H1 (cell line): Measurements from ENCODE around the gene PTPRE. TPM values are rescaled to one million over a fixed set of nuclear protein-coding genes. Genes with fewer than 3 reads are reported as not detected.
A peak's percentile ranks its signal among the peaks of the same experiment; 100 is the strongest.

Experiments used
- CTCF ChIA-PET: fragments of 300-600 bp; sonication (Branson Sonifier 250); formaldehyde crosslinking; loops from one replicate; lab custom pipeline; 2021; ENCODE audit not compliant: partially characterized antibody; lab: Charles Lee
- POLR2A ChIA-PET: fragments of 300-600 bp; sonication (Branson Sonifier 250); formaldehyde crosslinking; loops from one replicate; lab custom pipeline; 2021; ENCODE audit warnings: inconsistent platforms; ENCODE audit not compliant: partially characterized antibody; lab: Charles Lee
- DNase-seq, 2 experiments: peaks; one replicate each; pipeline versions ENCODE4 v3.0.0 to v3.0.0-alpha.2; 2010 to 2022; ENCODE audit warnings: low spot score in 2 of 2, low read depth in 1 of 2, mixed read lengths in 1 of 2
- FAIRE-seq: peaks from 2 replicates; lab custom pipeline; 2011; peaks lifted over from hg19 to GRCh38; lab: Jason Lieb, UNC
- H2AFZ ChIP-seq: 2 replicates; pipeline ENCODE4 v1.8.1; 2012; ENCODE audit warnings: low read length, inconsistent platforms
- H2AK5ac ChIP-seq: 2 replicates; pipeline ENCODE4 v1.6.1; 2013; ENCODE audit warnings: low read depth, low read length
- H2BK120ac ChIP-seq: replicated peaks from 2 replicates; pipeline ENCODE3; 2013; ENCODE audit warnings: low read depth, low read length, inconsistent platforms
- H2BK12ac ChIP-seq: 2 replicates; pipeline ENCODE4 v1.6.1; 2013; ENCODE audit warnings: low read depth, low read length
- H2BK15ac ChIP-seq: 2 replicates; pipeline ENCODE4 v1.6.1; 2013; ENCODE audit warnings: low read length
- H2BK20ac ChIP-seq: 2 replicates; pipeline ENCODE4 v1.6.1; 2013; ENCODE audit warnings: low read length
- H2BK5ac ChIP-seq: 2 replicates; pipeline ENCODE4 v1.6.1; 2013; ENCODE audit warnings: low read depth, low read length
- H3K14ac ChIP-seq: 2 replicates; pipeline ENCODE4 v1.6.1; 2013; ENCODE audit warnings: inconsistent platforms; ENCODE audit not compliant: insufficient read length
- H3K18ac ChIP-seq: 2 replicates; pipeline ENCODE4 v1.6.1; 2013; ENCODE audit warnings: low read length; ENCODE audit errors: extremely low read depth
- H3K23ac ChIP-seq: 2 replicates; pipeline ENCODE4 v1.6.1; 2013; ENCODE audit warnings: inconsistent platforms; ENCODE audit not compliant: insufficient read length
- H3K23me2 ChIP-seq: 2 replicates; pipeline ENCODE4 v1.6.1; 2013; ENCODE audit warnings: low read depth, low read length
- H3K27ac ChIP-seq: 2 replicates; pipeline ENCODE4 v1.6.1; 2011; ENCODE audit warnings: low read depth, low read length, inconsistent platforms
- H3K27me3 ChIP-seq, 4 experiments: replicated peaks in 1 of 4; 1 replicate in 1 of 4; 2 replicates in 3 of 4; pipeline versions ENCODE4 v1.6.1 to v1.8.1; 2011 to 2013; ENCODE audit warnings: low read length in 3 of 4, mild to moderate bottlenecking in 3 of 4, inconsistent platforms in 2 of 4, mixed read lengths in 2 of 4, moderate library complexity in 1 of 4; ENCODE audit not compliant: control insufficient read depth in 3 of 4, insufficient read depth in 3 of 4; ENCODE audit errors: extremely low read depth in 1 of 4
- H3K36me3 ChIP-seq, 4 experiments: 2 replicates each; pipeline versions ENCODE4 v1.6.1 to v1.8.1; 2011 to 2013; ENCODE audit warnings: mild to moderate bottlenecking in 4 of 4, low read length in 3 of 4, moderate library complexity in 2 of 4, control low read depth in 1 of 4, inconsistent platforms in 1 of 4; ENCODE audit not compliant: insufficient read depth in 4 of 4, control insufficient read depth in 2 of 4
- H3K4ac ChIP-seq: replicated peaks from 2 replicates; pipeline ENCODE3; 2013; ENCODE audit warnings: low read length, low read depth, mixed read lengths, inconsistent platforms; ENCODE audit not compliant: insufficient read length
- H3K4me1 ChIP-seq, 4 experiments: replicated peaks in 1 of 4; 1 replicate in 1 of 4; 2 replicates in 3 of 4; pipeline versions ENCODE4 v1.6.1 to v1.8.1; 2011 to 2013; ENCODE audit warnings: low read length in 3 of 4, inconsistent platforms in 2 of 4, mixed read lengths in 1 of 4; ENCODE audit not compliant: insufficient read depth in 4 of 4, control insufficient read depth in 3 of 4
- H3K4me2 ChIP-seq, 2 experiments: 2 replicates each; pipeline versions ENCODE4 v1.6.1 to v1.8.1; 2011 to 2013; ENCODE audit warnings: low read depth in 2 of 2, low read length in 2 of 2, control low read depth in 1 of 2, inconsistent platforms in 1 of 2, mild to moderate bottlenecking in 1 of 2; ENCODE audit not compliant: insufficient read depth in 1 of 2
- H3K4me3 ChIP-seq, 4 experiments: fragments of 200-600, 300-600 bp in 1 of 4; sonication (generic), shearing (Covaris generic), sonication (Bioruptor Twin) in 1 of 4; 2 replicates each; pipeline versions ENCODE4 v1.5.1 to v1.8.1; 2011 to 2016; ENCODE audit warnings: low read length in 4 of 4, low read depth in 3 of 4, control low read depth in 2 of 4, inconsistent platforms in 2 of 4, mild to moderate bottlenecking in 2 of 4, mixed read lengths in 1 of 4, moderate library complexity in 1 of 4; ENCODE audit not compliant: insufficient read depth in 2 of 4; ENCODE audit errors: extremely low read depth in 1 of 4
- H3K56ac ChIP-seq: replicated peaks from 2 replicates; pipeline ENCODE3; 2013; ENCODE audit warnings: low read depth, mild to moderate bottlenecking, mixed read lengths, low read length, inconsistent platforms; ENCODE audit not compliant: insufficient read length
- H3K79me1 ChIP-seq: 2 replicates; pipeline ENCODE4 v1.6.1; 2013; ENCODE audit warnings: low read depth, low read length, control low read depth
- H3K79me2 ChIP-seq, 2 experiments: 2 replicates each; pipeline versions ENCODE4 v1.6.1 to v1.8.1; 2012 to 2013; ENCODE audit warnings: low read length in 2 of 2, mild to moderate bottlenecking in 2 of 2, inconsistent platforms in 1 of 2; ENCODE audit not compliant: insufficient read depth in 2 of 2, control insufficient read depth in 1 of 2
- H3K9ac ChIP-seq, 4 experiments: replicated peaks in 1 of 4; 1 replicate in 1 of 4; 2 replicates in 3 of 4; pipeline versions ENCODE4 v1.6.1 to v1.8.1; 2011 to 2013; ENCODE audit warnings: low read depth in 3 of 4, low read length in 3 of 4, control low read depth in 2 of 4, mild to moderate bottlenecking in 2 of 4, moderate library complexity in 2 of 4, inconsistent platforms in 1 of 4; ENCODE audit errors: extremely low read depth in 1 of 4
- H3K9me3 ChIP-seq, 2 experiments: 2 replicates each; pipeline versions ENCODE4 v1.6.1 to v1.8.1; 2012 to 2013; ENCODE audit warnings: mild to moderate bottlenecking in 2 of 2, moderate library complexity in 2 of 2, control low read depth in 1 of 2, inconsistent platforms in 1 of 2, low read depth in 1 of 2, low read length in 1 of 2, mixed read lengths in 1 of 2; ENCODE audit not compliant: insufficient read depth in 2 of 2
- H4K20me1 ChIP-seq, 2 experiments: replicated peaks in 1 of 2; 2 replicates each; pipeline versions ENCODE3 to v1.8.1; 2011 to 2013; ENCODE audit warnings: inconsistent platforms in 2 of 2, low read length in 2 of 2, mild to moderate bottlenecking in 1 of 2; ENCODE audit not compliant: insufficient read depth in 2 of 2, control insufficient read depth in 1 of 2
- H4K5ac ChIP-seq: 2 replicates; pipeline ENCODE4 v1.6.1; 2013; ENCODE audit warnings: low read length, low read depth, mixed read lengths, inconsistent platforms; ENCODE audit not compliant: insufficient read length
- H4K8ac ChIP-seq: 2 replicates; pipeline ENCODE4 v1.8.0; 2013; ENCODE audit warnings: mild to moderate bottlenecking, moderate library complexity, low read length, inconsistent platforms; ENCODE audit not compliant: insufficient read depth; ENCODE audit errors: extremely low read depth
- H4K91ac ChIP-seq: replicated peaks from 2 replicates; pipeline ENCODE3; 2013; ENCODE audit warnings: low read length, mixed read lengths, inconsistent platforms; ENCODE audit not compliant: insufficient read length
- SP1 ChIP-seq: IDR thresholded peaks from 2 replicates; pipeline ENCODE4 v1.6.1; 2011; ENCODE audit warnings: low read depth, low read length
- TCF12 ChIP-seq: IDR thresholded peaks from 2 replicates; pipeline ENCODE4 v1.6.1; 2011; ENCODE audit warnings: low read depth, mild to moderate bottlenecking, low read length
- YY1 ChIP-seq: IDR thresholded peaks from 2 replicates; pipeline ENCODE4 v1.6.1; 2011; ENCODE audit warnings: low read depth, mild to moderate bottlenecking, low read length
- WGBS, 2 experiments: shearing (Covaris generic) in 1 of 2; methylation state at CpG; one replicate each; pipeline versions ENCODE4 v1.1.6 to v1.1.7; 2013 to 2015; ENCODE audit warnings: low lambda C conversion rate in 2 of 2, mixed read lengths in 2 of 2, inconsistent platforms in 1 of 2, low coverage in 1 of 2, missing lambda C conversion rate in 1 of 2; ENCODE audit not compliant: insufficient replicate concordance in 2 of 2, insufficient coverage in 1 of 2, insufficient read length in 1 of 2; ENCODE audit errors: extremely low coverage in 1 of 2, missing lambda C conversion rate in 1 of 2; 5-methylcytosine and 5-hydroxymethylcytosine counted together
- polyA plus RNA-seq, 7 experiments: library from polyadenylated mRNA; depleted of rRNA in 3 of 7; stranded (reverse) in 5 of 7; unstranded in 2 of 7; fragments of >200 nt in 5 of 7; fragments of 200-250 nt in 2 of 7; gene quantifications; 1 replicate in 5 of 7; 2 replicates in 1 of 7; 4 replicates in 1 of 7; pipeline versions ENCODE4 v1.2.1 to v1.2.3, GENCODE V29; 2011 to 2013; ENCODE audit warnings: missing spikeins in 2 of 7, mixed read lengths in 2 of 7
- total RNA-seq: library from RNA; stranded (reverse); fragmentation: NEBNext Ultra II Directional; extraction: Animal tissue kit (Norgen Biotek cat#: 25700); gene quantifications from 2 replicates; pipeline ENCODE4 v1.2.1, GENCODE V29; 2021
- TF ChIP-seq, protein P1 (sequence below): IDR thresholded peaks from 2 replicates; pipeline ENCODE4 v1.6.1; 2011; ENCODE audit warnings: low read depth, mild to moderate bottlenecking, low read length; ENCODE audit not compliant: insufficient read depth

PTPRE gene
- total and polyA plus RNA-seq, 2 of the 8 experiments (the other 6 are each of a cell fraction or from before 2014, with no cell fraction given), result 0.33 to 0.54 TPM

DNA sequence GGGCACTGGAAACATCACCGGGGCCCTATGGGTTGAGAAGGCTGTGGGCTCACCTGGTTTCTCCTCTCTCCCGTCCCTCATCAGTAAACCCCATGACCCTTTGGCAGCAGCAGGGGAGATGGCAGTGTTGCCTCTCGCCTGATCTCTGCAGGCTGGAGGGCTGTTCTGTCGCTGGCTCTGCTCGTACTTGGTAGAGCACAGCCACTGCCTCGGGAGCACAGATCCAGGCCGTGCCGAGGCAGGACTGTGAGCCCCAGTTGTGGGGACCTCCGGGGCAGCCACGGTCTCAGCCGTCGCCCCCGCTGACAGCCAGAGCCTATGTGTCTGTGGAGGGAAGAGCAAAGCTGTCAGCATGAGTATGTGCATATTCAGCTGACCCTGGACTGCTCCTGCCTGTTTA, 94.9 kb downstream of the PTPRE start:
- no peak overlapping the region for H3K23ac ChIP-seq
- H3K79me2 ChIP-seq, result no peaks in the 10 kb centered on the region
- no peak overlapping the region for H2BK15ac ChIP-seq
- no peak overlapping the region for H3K27ac ChIP-seq
- no peak overlapping the region for H3K4me2 ChIP-seq
- no peaks in the 10 kb centered on the region for H3K23me2 ChIP-seq
- CTCF ChIA-PET, result interaction anchor here (1.3 to 2.3 kb wide), 3 partner anchors 9 to 190 kb away, joined by 3 to 12 read pairs (median 4); no protein-coding TSS in a partner anchor
- no peak overlapping the region for H3K14ac ChIP-seq
- H3K9me3 ChIP-seq, result no peaks in the 10 kb centered on the region
- H4K5ac ChIP-seq, result no peak overlapping the region
- H3K4me3 ChIP-seq, result no peak overlapping the region
- TF ChIP-seq, protein P1, sequence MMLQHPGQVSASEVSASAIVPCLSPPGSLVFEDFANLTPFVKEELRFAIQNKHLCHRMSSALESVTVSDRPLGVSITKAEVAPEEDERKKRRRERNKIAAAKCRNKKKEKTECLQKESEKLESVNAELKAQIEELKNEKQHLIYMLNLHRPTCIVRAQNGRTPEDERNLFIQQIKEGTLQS, result no peak
- no peak for TF ChIP-seq TCF12
- TF ChIP-seq SP1, result no peak
- no peak for TF ChIP-seq YY1
- 79% methylated on average over 13 of the region's 13 CpGs; no CpG with 5 or more reads in 1 of the 2 experiments for WGBS, 2 experiments
- FAIRE-seq, result no peak
- no peaks in the 10 kb centered on the region for H3K36me3 ChIP-seq
- H2BK120ac ChIP-seq, result no peak overlapping the region
- H3K27me3 ChIP-seq, result no peaks in the 10 kb centered on the region
- no peak overlapping the region for H4K8ac ChIP-seq
- H4K91ac ChIP-seq, result no peak overlapping the region
- POLR2A ChIA-PET, result no interaction called here
- peak overlapping the region; percentile 59; the same call in 1 of the 2 replicates for H2AFZ ChIP-seq
- no peak for DNase-seq
- no peak overlapping the region for H3K9ac ChIP-seq
- H2BK12ac ChIP-seq, result no peak overlapping the region
- 0 out of 2 replicates have a peak overlapping the region, but pooled peaks have one; percentile 69 for H2AK5ac ChIP-seq
- no peak overlapping the region for H2BK5ac ChIP-seq
- no peak overlapping the region for H3K4ac ChIP-seq
- H3K4me1 ChIP-seq, result no peaks in the 10 kb centered on the region
- H3K18ac ChIP-seq, result no peak overlapping the region
- no peaks in the 10 kb centered on the region for H3K79me1 ChIP-seq
- no peaks in the 10 kb centered on the region for H4K20me1 ChIP-seq
- H3K56ac ChIP-seq, result no peak overlapping the region
- no peak overlapping the region for H2BK20ac ChIP-seq
